HG03045 (cell line): ENCODE results near the gene CD244.
"Not testable (repeated sequence)": the region's sequence is repeated elsewhere in the genome, so short reads cannot be mapped to it uniquely, and the experiment has no call there.

Experiments used
- ATAC-seq: cut with Tn5 transposase; IDR thresholded peaks from one replicate; pipeline ENCODE4 v1.9.1; 2021; ENCODE audit warnings: mild to moderate bottlenecking, moderate library complexity; ENCODE audit not compliant: unreplicated experiment

The CD244 gene

GRCh38 chr1:160880216-160880615 is 17.5 kb upstream of the CD244 start:
- no peak for ATAC-seq

GRCh38 chr1:160879056-160879455 is 16.4 kb upstream of the CD244 start:
- ATAC-seq = no peak

- no peak for ATAC-seq
Measured at GRCh38 chr1:160877221-160877620, 14.5 kb upstream of the CD244 start.

GRCh38 chr1:160876311-160876710 is 13.6 kb upstream of the CD244 start:
- ATAC-seq = no peak

- not testable (repeated sequence) for ATAC-seq
Measured at GRCh38 chr1:160875591-160875990, 12.9 kb upstream of the CD244 start.

- no peak for ATAC-seq
Measured at GRCh38 chr1:160874935-160875334, 12.2 kb upstream of the CD244 start.

- no peak for ATAC-seq
Measured at GRCh38 chr1:160868141-160868540, 5.5 kb upstream of the CD244 start.

GRCh38 chr1:160867651-160868050 is 5.0 kb upstream of the CD244 start:
- ATAC-seq = not testable (repeated sequence)

GRCh38 chr1:160866695-160867260 is 4.1 kb upstream of the CD244 start:
- ATAC-seq = no peak

- no peak for ATAC-seq
Measured at GRCh38 chr1:160866001-160866694, 3.5 kb upstream of the CD244 start.

GRCh38 chr1:160865337-160865736 is 2.6 kb upstream of the CD244 start:
- ATAC-seq = no peak

- ATAC-seq = no peak
Measured at GRCh38 chr1:160864173-160864572, 1.5 kb upstream of the CD244 start.

GRCh38 chr1:160863774-160864131 is 1.1 kb upstream of the CD244 start:
- ATAC-seq = no peak

- ATAC-seq = no peak
Measured at GRCh38 chr1:160863061-160863773, 530 bp upstream of the CD244 start.

GRCh38 chr1:160860840-160861505 is 1.7 kb downstream of the CD244 start:
- ATAC-seq = no peak

GRCh38 chr1:160859166-160859565 is 3.5 kb downstream of the CD244 start:
- no peak for ATAC-seq

GRCh38 chr1:160858507-160858906 is 4.2 kb downstream of the CD244 start:
- no peak for ATAC-seq

- ATAC-seq = no peak
Measured at GRCh38 chr1:160858097-160858496, 4.6 kb downstream of the CD244 start.

GRCh38 chr1:160855181-160855981 is 7.3 kb downstream of the CD244 start:
- no peak for ATAC-seq

- no peak for ATAC-seq
Measured at GRCh38 chr1:160853754-160854153, 8.9 kb downstream of the CD244 start.

- ATAC-seq = no peak
Measured at GRCh38 chr1:160853014-160853413, 9.7 kb downstream of the CD244 start.
